ENCODE measurements around the gene MYOM1. TPM values are rescaled to one million over a fixed set of nuclear protein-coding genes. Genes with fewer than 3 reads are reported as not detected.

MYOM1 gene
- total RNA-seq, 1 donor from 2014 or later = 0.46 TPM

- Mint-ChIP-seq H3K36me3 (ENCODE audit: unreplicated experiment) (no peaks in the 10 kb centered on the region), H3K27ac (ENCODE audit: unreplicated experiment) (no peak overlapping the region), H3K9me3 (ENCODE audit: unreplicated experiment) (no peaks in the 10 kb centered on the region), H3K27me3 (ENCODE audit: unreplicated experiment) (no peaks in the 10 kb centered on the region), H3K4me3 (ENCODE audit: unreplicated experiment) (no peak overlapping the region), H3K4me1 (ENCODE audit: unreplicated experiment) (peaks cover 6% of the 10 kb centered on the region)
- DNase-seq (ENCODE audit: extremely low spot score, unreplicated experiment) = no peak
- TF ChIP-seq, protein P1, sequence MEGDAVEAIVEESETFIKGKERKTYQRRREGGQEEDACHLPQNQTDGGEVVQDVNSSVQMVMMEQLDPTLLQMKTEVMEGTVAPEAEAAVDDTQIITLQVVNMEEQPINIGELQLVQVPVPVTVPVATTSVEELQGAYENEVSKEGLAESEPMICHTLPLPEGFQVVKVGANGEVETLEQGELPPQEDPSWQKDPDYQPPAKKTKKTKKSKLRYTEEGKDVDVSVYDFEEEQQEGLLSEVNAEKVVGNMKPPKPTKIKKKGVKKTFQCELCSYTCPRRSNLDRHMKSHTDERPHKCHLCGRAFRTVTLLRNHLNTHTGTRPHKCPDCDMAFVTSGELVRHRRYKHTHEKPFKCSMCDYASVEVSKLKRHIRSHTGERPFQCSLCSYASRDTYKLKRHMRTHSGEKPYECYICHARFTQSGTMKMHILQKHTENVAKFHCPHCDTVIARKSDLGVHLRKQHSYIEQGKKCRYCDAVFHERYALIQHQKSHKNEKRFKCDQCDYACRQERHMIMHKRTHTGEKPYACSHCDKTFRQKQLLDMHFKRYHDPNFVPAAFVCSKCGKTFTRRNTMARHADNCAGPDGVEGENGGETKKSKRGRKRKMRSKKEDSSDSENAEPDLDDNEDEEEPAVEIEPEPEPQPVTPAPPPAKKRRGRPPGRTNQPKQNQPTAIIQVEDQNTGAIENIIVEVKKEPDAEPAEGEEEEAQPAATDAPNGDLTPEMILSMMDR (IDR thresholded peaks at IDR 0.05) = no peak
Observed at GRCh38 chr18:3093624-3094337, 126.0 kb downstream of the MYOM1 start.

DNA sequence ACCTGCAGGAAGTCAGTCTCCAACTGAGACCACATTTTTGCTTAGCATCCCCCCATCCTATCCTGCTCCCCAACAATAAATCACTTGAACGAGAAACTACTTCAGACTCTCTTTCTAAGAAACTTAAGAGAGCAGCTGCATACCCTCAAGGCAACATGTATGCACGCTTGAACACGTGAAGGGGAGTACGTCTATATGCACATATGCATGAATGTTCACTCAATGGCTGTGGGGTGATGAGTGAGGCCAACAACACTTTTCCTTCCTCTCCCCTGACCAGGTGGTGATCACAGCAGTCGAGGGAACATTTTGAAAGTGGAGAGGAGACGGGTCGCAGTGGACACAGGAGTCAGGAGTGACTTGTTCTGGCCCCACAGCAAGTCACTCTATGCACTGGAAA, 127.0 kb downstream of the MYOM1 start:
- H3K4me3 Mint-ChIP-seq (ENCODE audit: unreplicated experiment) = no peak overlapping the region
- no peak for DNase-seq (ENCODE audit: extremely low spot score, unreplicated experiment)
- TF ChIP-seq, protein P1 (IDR thresholded peaks at IDR 0.05) = no peak
- no peaks in the 10 kb centered on the region for H3K9me3 Mint-ChIP-seq (ENCODE audit: unreplicated experiment)
- H3K36me3 Mint-ChIP-seq (ENCODE audit: unreplicated experiment) = no peaks in the 10 kb centered on the region
- no peak overlapping the region for H3K27ac Mint-ChIP-seq (ENCODE audit: unreplicated experiment)
- H3K4me1 Mint-ChIP-seq (ENCODE audit: unreplicated experiment) = peaks cover 6% of the 10 kb centered on the region
- no peaks in the 10 kb centered on the region for H3K27me3 Mint-ChIP-seq (ENCODE audit: unreplicated experiment)

DNA sequence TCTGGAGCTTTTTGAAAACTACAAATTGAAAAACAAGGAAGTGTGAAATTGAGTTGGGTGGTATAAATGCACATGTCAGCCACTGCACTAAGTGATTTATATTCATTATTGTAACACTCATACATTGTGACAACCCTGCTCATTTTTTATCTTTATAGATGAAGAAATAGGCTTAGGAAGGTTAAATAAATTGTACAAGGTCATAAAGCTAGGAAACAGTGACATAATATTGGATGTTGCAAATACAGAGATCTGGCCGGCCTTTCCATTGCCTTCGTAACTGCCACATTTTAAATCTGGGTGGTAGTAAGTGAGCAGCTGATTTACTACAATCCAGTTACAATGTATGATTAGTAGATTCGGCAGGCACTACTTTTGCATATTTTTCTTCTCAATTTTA, 130.2 kb downstream of the MYOM1 start:
- Mint-ChIP-seq H3K9me3 (ENCODE audit: unreplicated experiment) (no peaks in the 10 kb centered on the region), H3K4me3 (ENCODE audit: unreplicated experiment) (no peak overlapping the region), H3K27ac (ENCODE audit: unreplicated experiment) (no peak overlapping the region), H3K36me3 (ENCODE audit: unreplicated experiment) (no peaks in the 10 kb centered on the region), H3K4me1 (ENCODE audit: unreplicated experiment) (peaks cover 10% of the 10 kb centered on the region), H3K27me3 (ENCODE audit: unreplicated experiment) (no peaks in the 10 kb centered on the region)
- DNase-seq (ENCODE audit: extremely low spot score, unreplicated experiment) = no peak
- TF ChIP-seq, protein P1 (IDR thresholded peaks at IDR 0.05) = no peak

GRCh38 chr18:3088449-3088848, 131.3 kb downstream of the MYOM1 start:
- no peak for DNase-seq (ENCODE audit: extremely low spot score, unreplicated experiment)
- Mint-ChIP-seq H3K4me3 (ENCODE audit: unreplicated experiment) (no peak overlapping the region), H3K27me3 (ENCODE audit: unreplicated experiment) (no peaks in the 10 kb centered on the region), H3K27ac (ENCODE audit: unreplicated experiment) (no peak overlapping the region), H3K36me3 (ENCODE audit: unreplicated experiment) (no peaks in the 10 kb centered on the region), H3K4me1 (ENCODE audit: unreplicated experiment) (peaks cover 13% of the 10 kb centered on the region), H3K9me3 (ENCODE audit: unreplicated experiment) (no peaks in the 10 kb centered on the region)
- TF ChIP-seq, protein P1 (IDR thresholded peaks at IDR 0.05) = no peak

DNA sequence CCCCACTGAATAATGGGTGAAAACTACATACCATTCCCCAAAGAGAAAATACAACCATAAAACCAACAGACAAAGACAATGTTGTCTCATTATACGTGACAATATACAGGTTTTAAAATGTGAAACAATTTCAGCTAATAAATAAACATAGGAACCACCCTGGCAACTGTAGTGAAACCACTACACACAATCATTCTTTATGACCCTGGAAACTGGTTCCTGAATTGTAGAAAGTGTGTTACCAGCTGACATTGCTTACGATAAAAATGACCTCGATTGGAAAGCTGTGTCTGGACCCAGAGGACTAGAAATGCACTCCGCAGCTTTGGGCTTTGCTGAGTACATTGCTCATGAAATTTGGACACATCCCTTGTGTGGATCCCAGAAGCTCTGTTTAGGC, 132.9 kb downstream of the MYOM1 start:
- Mint-ChIP-seq H3K4me3 (ENCODE audit: unreplicated experiment) (no peak overlapping the region), H3K27ac (ENCODE audit: unreplicated experiment) (no peak overlapping the region), H3K4me1 (ENCODE audit: unreplicated experiment) (peaks cover 14% of the 10 kb centered on the region), H3K27me3 (ENCODE audit: unreplicated experiment) (no peaks in the 10 kb centered on the region), H3K36me3 (ENCODE audit: unreplicated experiment) (no peaks in the 10 kb centered on the region), H3K9me3 (ENCODE audit: unreplicated experiment) (no peaks in the 10 kb centered on the region)
- no peak for DNase-seq (ENCODE audit: extremely low spot score, unreplicated experiment)
- TF ChIP-seq, protein P1 (IDR thresholded peaks at IDR 0.05) = no peak

All from osteocyte (in vitro differentiated cells).